Mononuclear cell (primary cell): ENCODE data around the gene DEFB131A. TPM values are rescaled to one million over a fixed set of nuclear protein-coding genes. Genes with fewer than 3 reads are reported as not detected.
"Not testable (repeated sequence)": the region's sequence is repeated elsewhere in the genome, so short reads cannot be mapped to it uniquely, and the experiment has no call there.

Source experiments
- H3K27me3 ChIP-seq: 2 replicates; pipeline ENCODE4 v1.6.0; 2011; ENCODE audit warnings: low read length, control low read depth; ENCODE audit not compliant: insufficient read depth
- H3K4me1 ChIP-seq: 2 replicates; pipeline ENCODE4 v1.5.1; 2011; ENCODE audit warnings: mild to moderate bottlenecking, low read length, control low read depth; ENCODE audit not compliant: insufficient read depth
- H3K4me3 ChIP-seq: 2 replicates; pipeline ENCODE4 v1.5.1; 2011; ENCODE audit warnings: mild to moderate bottlenecking, low read length, moderate library complexity
- H3K9me3 ChIP-seq: 2 replicates; pipeline ENCODE4 v1.5.1; 2011; ENCODE audit warnings: low read depth, mild to moderate bottlenecking, control low read depth, low read length
- total RNA-seq: library from RNA; depleted of rRNA; stranded (reverse); fragments of >200 nt; gene quantifications from one replicate; pipeline ENCODE4 v1.2.3, GENCODE V29; 2012

DEFB131A gene
- total RNA-seq, 1 donor = not detected

DNA sequence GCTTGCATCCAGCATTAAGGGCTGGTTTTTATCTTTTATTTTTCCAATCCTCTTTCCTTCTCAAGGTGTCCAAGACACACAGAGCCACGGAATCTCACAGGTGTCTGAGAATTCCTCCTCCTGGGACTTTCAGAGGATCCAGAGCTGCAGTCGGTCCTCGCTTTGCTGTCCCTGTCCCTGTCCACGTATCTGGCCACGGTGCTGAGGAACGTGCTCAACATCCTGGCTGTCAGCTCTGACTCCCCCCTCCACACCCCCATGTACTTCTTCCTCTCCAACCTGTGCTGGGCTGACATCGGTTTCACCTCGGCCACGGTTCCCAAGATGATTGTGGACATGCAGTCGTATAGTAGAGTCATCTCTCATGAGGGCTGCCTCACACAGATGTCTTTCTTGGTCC, 39.5 kb downstream of the DEFB131A start:
- not testable (repeated sequence) for H3K4me3 ChIP-seq, H3K4me1 ChIP-seq, H3K9me3 ChIP-seq, H3K27me3 ChIP-seq

DNA sequence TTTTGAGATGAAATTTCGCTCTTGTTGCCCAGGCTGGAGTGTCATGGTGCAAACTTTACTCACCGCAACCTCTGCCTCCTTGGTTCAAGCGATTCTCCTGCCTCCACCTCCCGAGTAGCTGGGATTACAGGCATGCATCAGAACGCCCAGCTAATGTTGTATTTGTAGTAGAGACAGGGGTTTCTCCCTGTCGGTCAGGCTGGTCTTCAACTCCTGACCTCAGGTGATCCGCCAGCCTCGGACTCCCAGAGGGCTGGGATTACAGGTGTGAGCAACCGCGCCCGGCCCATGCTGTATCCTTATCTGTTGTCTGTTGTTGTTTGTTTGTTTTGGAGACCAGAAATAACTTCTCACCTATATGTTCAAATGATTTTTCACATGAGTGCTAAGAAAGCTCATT, 42.7 kb downstream of the DEFB131A start:
- not testable (repeated sequence) for H3K27me3 ChIP-seq, H3K9me3 ChIP-seq, H3K4me1 ChIP-seq, H3K4me3 ChIP-seq

- not testable (repeated sequence) for H3K4me3 ChIP-seq, H3K4me1 ChIP-seq, H3K27me3 ChIP-seq, H3K9me3 ChIP-seq
Observed at GRCh38 chr4:9488796-9489195, 44.6 kb downstream of the DEFB131A start.

DNA sequence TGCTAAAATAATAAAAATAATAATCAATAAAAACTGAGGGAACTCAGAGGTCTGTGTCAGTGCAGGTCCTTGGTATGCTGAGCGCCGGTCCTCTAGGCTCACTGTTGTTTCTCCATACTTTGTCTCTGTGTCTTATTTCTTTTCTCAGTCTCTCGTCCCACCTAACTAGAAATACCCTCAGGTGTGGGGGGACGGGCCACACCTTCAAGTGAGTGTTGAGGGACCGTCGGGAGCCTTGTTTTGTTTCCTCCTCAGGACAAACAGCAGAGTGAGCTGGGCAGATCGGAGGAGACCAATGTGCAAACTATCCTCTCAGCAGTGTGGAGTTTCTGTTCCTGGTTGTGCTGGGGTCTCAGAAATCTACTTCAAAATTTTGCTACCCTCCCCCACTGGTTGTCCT, 46.3 kb downstream of the DEFB131A start:
- not testable (repeated sequence) for H3K4me3 ChIP-seq, H3K4me1 ChIP-seq, H3K9me3 ChIP-seq, H3K27me3 ChIP-seq

GRCh38 chr4:9490986-9491385, 46.8 kb downstream of the DEFB131A start:
- not testable (repeated sequence) for H3K9me3 ChIP-seq, H3K4me3 ChIP-seq, H3K27me3 ChIP-seq

DNA sequence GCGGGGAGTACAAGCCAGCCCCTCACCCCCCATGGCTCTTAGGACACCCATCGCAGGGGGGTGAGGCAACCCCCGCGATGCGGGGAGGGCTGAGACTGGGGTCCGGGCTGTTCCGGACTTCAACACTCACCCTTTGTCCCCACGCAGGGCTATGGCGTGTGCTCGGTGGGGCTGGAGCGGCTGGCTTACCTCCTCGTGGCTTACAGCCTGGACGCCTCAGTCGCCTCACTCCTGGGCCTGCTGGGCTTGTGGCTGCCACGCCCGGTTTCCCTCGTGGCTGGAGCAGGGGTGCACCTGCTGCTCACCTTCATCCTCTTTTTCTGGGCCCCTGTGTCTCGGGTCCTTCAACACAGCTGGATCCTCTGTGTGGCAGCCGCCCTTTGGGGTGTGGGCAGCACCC, 49.4 kb downstream of the DEFB131A start:
- not testable (repeated sequence) for H3K9me3 ChIP-seq, H3K4me1 ChIP-seq, H3K27me3 ChIP-seq, H3K4me3 ChIP-seq

More at GRCh38 chr4:9490986-9491385, 46.8 kb downstream of the DEFB131A start:
- H3K4me1 ChIP-seq = not testable (repeated sequence)

GRCh38 chr4:9494256-9495035, 50.2 kb downstream of the DEFB131A start:
- H3K4me3 ChIP-seq, H3K4me1 ChIP-seq, H3K9me3 ChIP-seq, H3K27me3 ChIP-seq: not testable (repeated sequence)

- not testable (repeated sequence) for H3K4me3 ChIP-seq, H3K9me3 ChIP-seq, H3K4me1 ChIP-seq, H3K27me3 ChIP-seq
Observed at GRCh38 chr4:9495443-9495842, 51.2 kb downstream of the DEFB131A start.

- H3K4me1 ChIP-seq, H3K27me3 ChIP-seq, H3K9me3 ChIP-seq, H3K4me3 ChIP-seq: not testable (repeated sequence)
Observed at GRCh38 chr4:9497575-9498467, 53.6 kb downstream of the DEFB131A start.

DNA sequence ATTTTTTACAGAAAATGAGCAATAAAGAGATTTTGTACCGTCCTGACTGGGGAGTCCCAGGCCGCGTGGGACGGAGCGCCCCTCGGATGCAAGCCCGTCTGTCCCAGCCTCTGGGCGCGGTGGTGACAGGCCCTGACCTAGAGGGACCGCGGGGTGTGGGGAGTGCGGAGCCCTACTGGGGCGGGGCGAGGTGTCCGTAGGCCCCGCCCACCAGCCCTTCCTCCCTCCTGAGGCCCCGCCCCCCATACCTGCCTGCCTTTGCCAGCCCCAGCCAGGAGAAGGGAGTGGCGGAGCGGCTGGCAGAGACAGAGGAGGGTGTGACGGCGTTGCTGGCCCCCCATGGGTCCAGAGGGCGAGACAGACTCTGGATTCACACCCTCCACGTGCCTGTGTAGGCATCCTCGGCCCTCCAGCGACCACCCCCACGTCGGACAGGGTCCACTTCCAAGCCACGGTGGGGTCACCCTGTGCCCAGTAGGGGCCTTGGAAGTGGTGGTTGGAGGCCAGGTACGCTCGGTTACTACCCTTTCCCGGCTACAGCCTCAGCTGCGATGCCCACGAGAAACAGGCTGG, 54.3 kb downstream of the DEFB131A start:
- H3K4me3 ChIP-seq, H3K9me3 ChIP-seq, H3K27me3 ChIP-seq, H3K4me1 ChIP-seq: not testable (repeated sequence)

GRCh38 chr4:9499974-9500487, 55.8 kb downstream of the DEFB131A start:
- not testable (repeated sequence) for H3K27me3 ChIP-seq, H3K9me3 ChIP-seq, H3K4me3 ChIP-seq, H3K4me1 ChIP-seq

Other genes starting within 250 kb of the DEFB131A start
- gene USP17L10, start 233.8 kb upstream of the DEFB131A start, total RNA-seq = not detected
- gene USP17L11, start 229.0 kb upstream of the DEFB131A start, total RNA-seq = not detected
- not detected for gene USP17L12, start 224.3 kb upstream of the DEFB131A start, total RNA-seq
- not detected for gene USP17L13, start 219.5 kb upstream of the DEFB131A start, total RNA-seq
- gene USP17L15, start 210.0 kb upstream of the DEFB131A start, total RNA-seq = not detected
- gene USP17L17, start 200.5 kb upstream of the DEFB131A start, total RNA-seq = not detected
- gene USP17L18, start 195.8 kb upstream of the DEFB131A start, total RNA-seq = not detected
- gene USP17L19, start 191.0 kb upstream of the DEFB131A start, total RNA-seq = not detected
- gene USP17L20, start 186.3 kb upstream of the DEFB131A start, total RNA-seq = not detected
- gene USP17L21, start 181.5 kb upstream of the DEFB131A start, total RNA-seq = not detected
- not detected for gene USP17L22, start 176.8 kb upstream of the DEFB131A start, total RNA-seq
- gene USP17L24, start 119.2 kb upstream of the DEFB131A start, total RNA-seq = not detected
- gene USP17L25, start 114.5 kb upstream of the DEFB131A start, total RNA-seq = not detected
- not detected for gene USP17L26, start 109.8 kb upstream of the DEFB131A start, total RNA-seq
- gene USP17L5, start 105.0 kb upstream of the DEFB131A start, total RNA-seq = not detected
- not detected for gene USP17L27, start 100.3 kb upstream of the DEFB131A start, total RNA-seq
- not detected for gene USP17L28, start 95.5 kb upstream of the DEFB131A start, total RNA-seq
- not detected for gene USP17L29, start 90.8 kb upstream of the DEFB131A start, total RNA-seq
- gene USP17L30, start 81.3 kb upstream of the DEFB131A start, total RNA-seq = not detected